Measurements from ENCODE around the gene KCNE2.

Gene KCNE2, protein sequence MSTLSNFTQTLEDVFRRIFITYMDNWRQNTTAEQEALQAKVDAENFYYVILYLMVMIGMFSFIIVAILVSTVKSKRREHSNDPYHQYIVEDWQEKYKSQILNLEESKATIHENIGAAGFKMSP

DNA sequence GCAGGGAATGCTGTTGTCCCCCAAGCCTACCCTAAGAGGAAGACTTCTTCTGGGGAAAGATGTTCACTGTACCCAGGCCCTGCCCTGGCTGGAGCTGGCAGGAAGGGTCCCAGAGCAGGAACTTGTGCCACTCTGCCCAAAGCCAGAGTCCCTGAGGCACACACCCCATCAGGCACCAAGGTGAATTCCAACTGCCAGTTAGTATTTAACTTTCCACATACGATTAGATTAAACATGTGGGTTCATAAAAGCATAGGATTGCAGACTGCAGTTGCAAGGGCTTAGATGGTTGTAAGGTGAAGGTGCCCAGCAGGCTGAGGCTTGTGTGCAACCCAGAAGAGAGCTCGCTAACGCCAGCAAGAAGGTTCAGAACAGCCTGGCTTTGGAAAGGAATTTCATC lies at the start of gene KCNE2:
TSS of gene KCNE2 (plus strand) at position 274 of the 400 bp plus-strand sequence. CDS start 6,473 bp downstream, outside the sequence.
- DNase-seq, result no peak

DNA sequence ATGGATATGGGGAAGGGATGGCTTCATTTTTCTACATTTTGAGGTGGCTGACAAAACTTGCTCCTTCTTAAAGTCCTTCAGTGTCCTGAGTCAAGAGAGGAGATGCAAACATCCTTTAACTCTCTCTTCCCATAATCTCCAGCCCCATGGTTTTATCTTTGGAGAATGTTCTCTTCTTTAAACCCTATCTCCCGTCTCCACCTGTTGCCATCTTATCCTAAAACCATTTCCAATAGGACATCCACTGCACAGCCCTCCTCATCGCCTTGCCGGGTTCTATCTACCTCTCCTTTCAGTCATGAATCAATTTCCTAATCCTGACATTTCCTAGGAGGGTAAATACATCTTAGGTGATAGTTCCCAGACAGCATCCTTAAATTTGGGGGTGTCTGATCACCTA lies 44.2 kb upstream of the KCNE2 start:
- DNase-seq, result no peak

DNA sequence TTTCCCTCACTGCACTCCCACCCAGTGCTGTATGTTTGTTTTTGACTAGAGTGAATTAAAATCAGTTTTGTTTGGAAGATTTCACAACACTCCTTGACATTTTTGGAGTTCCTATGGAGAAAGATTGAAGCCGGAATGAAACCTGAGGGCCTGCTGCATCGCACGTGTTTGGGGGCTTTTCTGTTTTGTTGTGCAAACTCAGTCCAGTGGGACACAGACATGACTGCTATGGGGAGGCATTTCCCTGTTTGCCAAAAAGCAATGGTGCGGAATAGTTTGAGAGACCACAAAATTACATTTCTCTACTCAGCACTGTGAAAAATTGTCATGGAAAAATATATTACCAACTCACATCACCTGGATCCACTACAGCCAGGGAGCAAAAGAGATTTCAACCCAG lies 43.8 kb upstream of the KCNE2 start:
- DNase-seq, result no peak

DNA sequence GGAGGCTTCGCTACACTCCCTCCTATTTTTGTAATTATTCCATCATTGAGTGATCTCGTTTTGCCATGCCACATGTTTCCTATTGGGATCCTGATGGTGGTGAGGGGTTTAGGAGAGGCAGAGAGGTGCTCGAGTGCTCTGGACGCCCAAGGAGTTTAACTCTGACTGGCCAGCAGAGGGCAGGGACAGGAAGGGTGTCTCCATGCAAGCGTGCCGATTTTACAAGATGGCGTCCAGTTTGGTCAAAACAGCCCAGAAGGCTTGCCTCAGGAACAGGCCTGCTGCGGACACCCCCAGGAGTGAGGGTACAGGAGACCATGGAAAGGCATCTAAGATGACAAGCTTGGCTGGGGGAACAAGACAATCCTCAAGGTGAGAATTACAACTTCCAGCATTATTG lies 33.8 kb upstream of the KCNE2 start:
- DNase-seq, result no peak

DNA sequence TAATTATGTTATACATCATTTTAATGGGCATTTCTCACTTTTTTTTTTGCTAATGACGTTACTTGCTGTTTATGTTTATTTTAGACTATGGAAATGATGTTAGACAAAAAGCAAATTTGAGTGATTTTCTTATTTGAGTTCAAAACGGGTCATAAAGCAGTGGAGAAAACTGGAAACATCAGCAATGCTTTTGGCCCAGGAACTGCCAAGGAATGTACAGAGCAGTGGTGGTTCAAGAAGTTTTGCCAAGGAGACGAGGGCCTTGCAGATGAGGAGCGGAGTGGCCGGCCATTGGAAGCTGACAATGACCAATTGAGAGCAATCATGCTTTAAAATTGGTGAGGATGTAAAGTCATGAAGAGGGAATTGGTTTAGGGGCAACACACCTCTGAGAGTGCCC lies 32.1 kb upstream of the KCNE2 start:
- DNase-seq, result no peak

DNA sequence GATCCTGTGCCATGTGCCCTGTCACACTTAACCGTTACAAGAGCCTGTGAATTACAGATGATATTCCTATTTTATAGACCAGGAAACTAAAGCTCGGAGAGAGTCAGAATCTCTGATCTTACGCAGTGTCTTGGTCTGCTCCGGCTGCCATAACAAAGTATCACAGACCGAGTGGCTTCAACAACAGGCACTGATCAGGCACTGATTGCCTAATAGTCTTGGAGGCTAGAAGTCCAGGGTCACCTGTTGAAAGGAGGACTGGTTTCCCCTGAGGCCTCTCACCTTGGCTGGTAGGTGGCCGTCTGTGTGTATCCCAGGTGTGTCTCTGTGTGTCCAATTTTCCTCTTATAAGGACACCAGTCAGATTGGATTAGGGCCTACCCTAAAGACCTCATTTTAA lies 31.5 kb upstream of the KCNE2 start:
- DNase-seq, result no peak

DNA sequence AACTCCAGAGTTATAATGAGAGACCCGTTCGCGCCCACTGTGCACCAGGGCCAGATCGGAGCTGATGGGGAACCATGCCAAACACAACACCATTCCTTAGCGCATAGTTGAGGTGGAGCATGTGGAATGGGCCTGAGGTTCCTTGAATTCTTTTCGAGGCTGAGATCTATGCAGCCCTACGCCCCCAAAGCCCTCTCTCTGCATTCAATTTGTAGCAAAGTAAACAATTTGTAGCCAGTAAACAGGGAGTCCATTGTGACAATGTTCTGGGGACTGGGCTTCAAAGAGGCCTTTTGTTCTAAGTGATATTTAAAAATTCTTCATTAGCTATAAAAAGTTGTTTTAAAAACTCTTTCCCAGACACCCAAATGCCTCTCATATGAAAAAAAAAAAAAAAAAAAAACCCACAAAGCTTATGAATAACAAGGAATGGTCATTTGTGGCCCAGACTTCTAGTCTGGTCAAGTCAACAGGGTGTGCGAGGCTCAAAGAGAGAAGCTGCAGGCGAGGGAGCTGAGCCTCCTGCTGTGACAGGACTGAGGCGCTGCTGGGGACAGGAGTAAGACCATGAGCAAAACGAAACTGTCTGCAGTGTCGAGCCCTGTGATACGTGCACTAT lies 30.6 kb upstream of the KCNE2 start:
- DNase-seq, result no peak

DNA sequence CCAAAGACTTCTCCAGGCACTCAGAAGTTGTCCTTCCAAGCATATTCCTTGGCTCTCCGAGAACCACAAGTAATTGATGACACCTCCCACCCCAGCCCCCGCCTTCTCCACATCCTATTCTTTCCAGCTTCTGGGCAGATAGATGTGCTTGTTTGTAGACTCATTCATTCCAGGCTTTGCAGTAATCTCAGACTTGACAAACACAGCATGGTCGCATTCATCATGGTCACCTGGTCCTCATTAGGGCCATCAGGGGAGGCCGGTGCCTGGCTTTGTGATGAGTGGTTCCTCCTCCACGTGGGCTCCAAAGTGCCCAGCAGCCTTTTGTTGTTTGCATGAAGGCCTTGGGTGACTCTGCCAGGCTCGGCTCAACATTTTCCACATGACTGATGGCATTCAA lies 28.5 kb upstream of the KCNE2 start:
- DNase-seq, result no peak

DNA sequence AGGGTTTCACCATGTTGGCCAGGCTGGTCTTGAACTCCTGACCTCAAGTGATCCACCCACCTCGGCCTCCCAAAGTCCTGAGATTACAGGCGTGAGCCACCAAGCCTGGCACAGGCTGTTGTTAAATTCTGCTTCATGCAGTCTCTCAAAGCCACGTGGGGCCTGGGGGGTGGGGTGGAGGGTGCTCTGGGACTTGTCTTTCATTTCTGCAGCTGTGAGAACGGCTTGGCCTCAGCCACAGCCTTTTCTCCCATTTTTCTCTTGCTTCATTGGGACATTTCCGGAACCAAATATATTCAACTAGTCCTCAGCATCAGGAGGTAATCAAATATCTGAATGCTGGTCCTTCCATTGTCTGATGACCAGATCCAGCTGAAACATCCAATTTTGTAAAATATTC lies 27.6 kb upstream of the KCNE2 start:
- no peak for DNase-seq

DNA sequence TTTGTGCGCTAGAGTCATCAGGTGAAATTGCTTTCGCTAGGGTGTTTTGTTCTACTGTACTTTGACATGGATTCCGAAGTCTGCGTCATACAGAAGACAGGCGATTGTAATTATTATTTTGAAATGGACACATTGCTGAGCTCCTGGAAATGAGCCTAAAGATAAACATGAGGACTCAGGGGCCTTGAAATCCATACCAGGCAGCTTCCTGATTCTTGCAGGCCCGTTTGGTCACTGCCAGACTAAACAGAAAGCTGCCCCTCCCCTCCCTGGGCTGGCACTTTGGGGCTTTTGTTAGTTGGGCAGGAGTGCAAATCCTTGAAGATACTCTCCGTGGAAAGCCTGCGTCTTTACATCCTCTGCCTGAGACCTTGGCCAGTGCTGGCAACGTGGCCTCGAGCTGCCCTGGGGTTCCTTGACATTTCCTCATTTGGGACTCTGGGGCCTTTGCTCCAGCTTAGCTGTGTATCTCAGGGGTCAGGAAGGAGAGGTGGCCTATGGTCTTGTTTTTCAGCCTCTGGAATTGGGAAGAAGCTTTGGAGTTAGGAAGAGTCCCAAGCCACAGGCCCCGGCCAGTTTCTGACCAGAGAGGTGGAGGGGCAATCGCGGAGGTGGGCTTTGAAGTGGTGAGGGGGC lies 26.9 kb upstream of the KCNE2 start:
- no peak for DNase-seq

DNA sequence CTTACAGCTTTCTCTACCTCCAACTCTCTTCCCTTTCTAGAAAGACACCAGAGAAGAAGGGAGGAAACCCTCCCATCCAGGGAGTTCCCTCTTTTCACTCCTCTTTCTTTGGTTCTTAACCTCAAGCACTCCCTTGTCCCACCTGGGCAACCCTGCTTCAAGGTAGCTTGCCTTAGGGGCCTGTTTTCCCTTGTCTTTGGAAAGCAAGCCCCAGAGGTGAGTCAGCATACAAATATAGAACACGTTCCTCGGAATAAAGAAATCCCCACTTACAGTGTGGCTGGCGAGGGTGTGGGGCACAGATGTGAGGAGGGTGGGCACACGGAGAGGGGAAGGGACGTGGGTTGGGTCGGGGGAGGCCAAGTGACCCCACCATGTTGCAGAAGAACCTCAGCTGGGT lies 26.1 kb upstream of the KCNE2 start:
- DNase-seq, result no peak

DNA sequence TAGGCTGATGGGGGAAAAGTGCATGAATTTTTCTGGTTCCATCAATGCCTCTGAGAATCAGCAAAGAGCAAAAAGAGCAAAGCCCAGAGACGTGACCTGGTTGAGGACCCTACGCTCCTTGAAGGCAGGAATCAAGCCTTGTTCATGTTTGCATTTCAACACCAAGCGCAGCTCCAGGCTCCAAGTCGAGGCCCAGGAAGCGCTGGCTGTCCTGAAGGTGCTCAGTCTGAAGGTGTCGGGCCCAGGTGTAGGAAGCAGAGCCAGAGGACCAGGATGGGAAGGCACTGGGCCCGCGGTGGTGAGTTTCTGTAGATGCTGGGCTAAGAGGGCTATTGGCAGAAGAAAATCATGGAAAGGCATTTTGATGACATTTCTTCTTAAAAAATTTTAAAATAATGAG lies 25.6 kb upstream of the KCNE2 start:
- no peak for DNase-seq

DNA sequence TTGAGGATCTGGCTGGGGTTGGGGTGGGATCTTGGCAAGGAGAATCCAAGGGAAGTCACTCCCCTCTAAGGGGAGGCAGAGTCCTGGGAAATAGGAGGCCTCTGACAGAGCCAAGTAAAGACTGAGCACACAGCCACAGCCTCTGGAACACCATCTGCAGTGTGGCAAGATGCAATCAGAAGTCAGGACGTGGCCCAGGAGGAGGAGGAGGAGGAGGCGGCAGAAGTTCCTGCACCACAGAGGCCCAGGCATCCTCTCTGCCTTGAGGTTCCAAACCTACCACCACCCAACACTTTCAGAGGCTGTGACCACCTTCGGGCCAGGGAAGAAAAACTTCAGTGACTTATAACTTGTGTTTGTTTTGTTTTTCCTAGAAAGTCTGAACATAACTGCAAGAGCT lies 23.7 kb upstream of the KCNE2 start:
- no peak for DNase-seq

DNA sequence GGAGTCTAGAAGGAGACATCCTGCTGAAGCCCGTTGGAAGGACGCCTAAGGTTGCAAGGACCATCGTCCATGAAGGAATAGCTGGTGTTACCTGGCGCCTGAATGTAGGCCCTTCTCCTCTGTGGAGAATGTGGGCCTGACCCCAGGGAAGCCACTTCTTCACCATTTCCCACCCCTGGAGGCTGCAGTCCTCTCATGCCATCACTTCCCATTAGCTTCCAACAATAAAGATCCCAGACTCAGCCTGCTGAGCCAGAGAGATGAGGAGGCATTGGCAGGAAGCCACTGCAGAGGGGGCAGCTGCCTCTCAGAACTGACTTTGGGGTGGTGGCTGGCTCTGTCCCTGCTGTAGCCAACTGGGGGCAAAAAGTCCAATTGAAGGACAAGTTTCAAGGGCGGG lies 21.3 kb upstream of the KCNE2 start:
- DNase-seq, result no peak

DNA sequence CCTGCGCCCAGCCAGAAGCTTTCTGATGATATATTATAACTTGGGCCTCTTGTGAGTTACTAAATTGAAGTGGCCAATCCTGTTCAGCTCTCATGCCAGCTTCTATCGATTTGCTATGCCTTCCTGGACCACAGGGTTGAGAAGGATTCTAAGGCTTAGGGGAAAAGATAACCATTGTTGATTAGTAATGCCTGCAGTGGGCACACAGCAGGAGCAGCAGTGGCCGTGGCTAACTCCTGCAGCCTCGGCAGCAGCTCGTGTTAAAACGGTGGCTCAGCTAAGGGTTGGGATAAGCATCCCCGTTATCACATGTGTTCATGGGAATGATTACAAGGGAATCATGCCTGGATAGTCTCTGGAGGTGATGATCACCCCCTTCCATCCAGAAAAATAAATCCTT lies 20.5 kb upstream of the KCNE2 start:
- DNase-seq, result no peak

DNA sequence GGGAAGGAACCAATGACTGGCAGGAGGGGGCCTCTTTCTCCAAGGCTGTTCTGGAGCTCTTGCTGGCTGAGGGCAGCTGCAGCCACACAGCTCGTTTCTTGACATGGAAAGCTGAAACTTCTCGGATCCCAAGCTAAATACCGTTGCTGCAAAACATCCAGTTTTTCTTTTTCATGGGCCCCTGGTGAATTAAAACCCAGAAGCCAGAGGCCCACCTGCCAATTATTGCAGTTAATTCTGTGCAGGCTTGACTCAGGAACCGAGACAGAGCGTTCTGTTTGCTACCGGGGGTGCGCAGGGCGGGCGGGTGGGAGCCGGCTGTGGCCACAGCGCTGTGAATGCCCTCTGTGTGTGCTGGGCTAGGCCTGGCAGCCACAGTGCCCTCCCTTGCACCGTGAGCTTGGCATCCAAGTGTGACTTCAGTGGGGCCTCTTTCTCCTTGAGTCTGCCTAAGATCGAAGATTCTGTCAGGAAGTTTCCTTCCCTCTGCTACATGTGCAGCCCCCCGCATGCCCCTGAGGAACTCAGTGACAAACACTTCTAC lies 19.9 kb upstream of the KCNE2 start:
- DNase-seq, result no peak

DNA sequence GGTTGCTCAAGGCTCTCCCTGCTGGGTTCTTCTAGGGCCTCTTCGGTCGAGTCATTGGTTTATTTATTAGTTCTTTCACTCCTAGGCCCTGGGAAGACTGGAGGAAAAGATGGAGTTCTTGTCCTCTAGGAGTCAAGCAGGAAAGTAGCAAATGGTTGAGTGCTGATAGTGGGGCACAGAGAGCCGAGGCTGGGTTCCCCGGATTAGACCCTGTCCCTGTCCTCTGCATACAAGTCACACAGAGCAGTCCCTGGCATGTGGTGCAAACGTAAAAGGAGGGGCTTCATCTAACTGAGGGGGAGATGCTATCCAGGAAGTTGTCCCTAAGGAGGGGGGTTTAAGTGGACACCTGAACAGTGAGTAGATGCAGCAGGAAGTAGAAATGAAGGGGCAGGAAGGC lies 19.2 kb upstream of the KCNE2 start:
- DNase-seq, result no peak

DNA sequence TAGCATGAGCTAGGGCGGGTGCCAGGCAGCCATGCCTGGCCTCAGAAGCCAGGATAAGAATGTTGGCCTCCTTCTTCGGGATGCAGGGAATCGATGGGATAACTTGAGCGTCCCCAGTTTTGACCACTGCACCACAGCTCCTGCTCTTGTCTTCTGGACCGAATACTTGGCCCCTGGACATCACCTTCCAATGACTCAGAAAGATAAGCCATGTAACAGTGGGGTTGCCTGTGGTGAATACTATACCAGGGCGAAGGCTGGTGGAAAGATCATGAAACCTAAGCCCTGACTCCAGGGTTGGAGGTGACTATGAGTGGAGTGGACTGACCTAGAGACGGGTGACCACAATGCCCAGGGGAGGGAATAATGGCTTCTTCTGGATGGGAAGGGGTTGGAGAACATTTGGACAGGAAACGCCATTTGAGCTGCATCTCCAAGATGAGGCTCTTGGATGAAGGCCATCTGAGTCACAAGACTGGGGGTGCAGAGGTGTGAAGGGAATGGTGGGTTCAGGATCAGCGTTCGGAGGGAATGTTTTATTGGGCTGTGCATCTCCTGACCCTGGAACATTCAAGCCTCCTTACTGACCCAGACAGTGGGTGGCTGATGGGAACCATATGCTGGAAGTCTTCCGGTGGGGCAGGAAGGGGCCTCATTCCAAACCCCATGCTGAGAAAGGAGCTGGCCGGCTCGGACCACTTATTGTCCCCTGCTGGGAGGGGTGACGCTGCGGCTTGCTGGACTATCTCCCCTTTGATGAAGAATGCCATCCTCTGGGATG lies 18.5 kb upstream of the KCNE2 start:
- no peak for DNase-seq

DNA sequence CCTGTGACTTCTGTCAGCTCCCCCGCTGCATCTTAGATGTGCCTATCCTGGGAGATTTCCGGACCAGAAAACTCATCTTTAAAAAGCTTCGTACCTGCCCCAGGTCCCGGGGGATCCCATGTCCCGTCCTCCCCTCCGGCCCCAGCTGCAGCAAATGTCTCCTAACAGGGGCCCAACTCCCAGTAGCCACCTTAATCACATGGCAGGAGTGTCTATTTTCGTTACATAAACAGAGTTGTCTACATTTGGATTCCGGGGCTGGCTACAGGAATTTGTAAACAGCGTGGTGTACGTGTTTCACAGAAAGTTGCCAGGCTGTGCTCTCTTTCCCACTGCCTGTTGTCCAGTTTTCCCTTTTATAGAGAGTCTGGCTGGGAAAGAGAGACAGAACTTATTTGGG lies 17.9 kb upstream of the KCNE2 start:
- DNase-seq, result no peak

DNA sequence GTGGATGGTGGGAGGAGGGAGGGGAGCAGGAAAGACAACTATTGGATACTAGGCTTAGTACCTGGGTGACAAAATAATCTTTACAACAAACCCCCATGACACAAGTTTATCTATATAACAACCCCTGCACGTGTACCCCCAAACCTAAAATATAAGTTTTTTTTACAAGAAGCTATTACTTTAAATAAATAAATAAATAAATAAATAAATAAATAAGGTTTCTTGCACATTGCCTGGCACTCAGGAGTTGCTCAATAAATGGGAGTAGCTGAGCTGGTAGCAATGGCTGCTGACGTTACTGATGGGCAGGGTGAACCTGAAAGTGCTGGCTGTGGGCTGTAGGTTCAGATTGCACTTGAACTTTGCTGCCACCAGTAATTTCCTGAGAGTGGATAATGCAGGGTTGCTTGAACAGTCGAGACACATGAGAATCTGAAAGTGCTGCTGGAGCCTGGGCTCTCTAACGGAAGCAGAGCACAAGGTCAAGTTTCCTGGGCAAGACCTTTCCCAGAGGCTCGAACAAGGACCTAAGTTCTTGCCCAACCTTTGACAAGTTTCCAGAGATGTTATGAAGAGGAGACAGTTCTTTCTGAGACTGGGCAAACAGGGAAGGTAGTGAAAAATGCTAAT lies 14.8 kb upstream of the KCNE2 start:
- no peak for DNase-seq

DNA sequence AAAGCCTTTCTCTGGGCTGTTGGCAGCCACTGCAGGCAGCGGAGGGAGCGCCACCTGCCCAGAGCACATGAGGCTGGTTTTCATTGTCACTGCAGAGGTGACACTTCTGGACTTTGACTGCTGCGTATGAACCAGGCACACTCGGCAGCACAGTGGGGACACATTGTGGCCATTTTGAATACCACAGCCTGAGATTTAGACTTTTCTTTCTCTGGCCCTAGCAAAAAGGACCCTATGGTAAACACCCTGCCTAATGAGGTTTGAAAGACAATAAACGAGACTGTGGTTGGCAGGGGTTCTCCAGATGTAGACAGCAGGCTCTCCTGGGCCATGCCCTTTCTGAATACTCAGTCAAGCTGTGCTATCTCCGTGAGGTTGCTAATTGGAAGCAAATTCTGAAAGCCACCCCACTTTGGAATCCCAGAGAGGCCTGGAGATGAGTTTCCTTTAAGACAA lies 12.0 kb upstream of the KCNE2 start:
- DNase-seq, result no peak

DNA sequence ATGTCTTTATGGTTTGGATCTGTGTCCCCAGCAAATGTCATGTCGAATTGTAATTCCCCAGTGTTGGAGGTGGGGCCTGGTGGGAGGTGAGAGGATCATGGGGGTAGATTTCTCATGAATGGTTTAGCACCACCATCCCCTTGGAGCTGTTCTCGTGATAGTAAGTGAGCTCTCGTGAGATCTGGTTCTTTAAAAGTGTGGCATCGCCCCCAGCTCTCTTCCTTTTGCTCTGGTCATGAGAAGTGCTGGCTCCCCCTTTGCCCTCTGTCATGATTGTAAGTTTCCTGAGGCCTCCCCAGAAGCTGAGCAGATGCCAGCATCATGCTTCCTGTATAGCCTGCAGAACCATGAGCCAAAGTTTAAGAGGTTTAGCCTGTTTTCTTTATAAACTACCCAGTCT lies 11.2 kb upstream of the KCNE2 start:
- no peak for DNase-seq

DNA sequence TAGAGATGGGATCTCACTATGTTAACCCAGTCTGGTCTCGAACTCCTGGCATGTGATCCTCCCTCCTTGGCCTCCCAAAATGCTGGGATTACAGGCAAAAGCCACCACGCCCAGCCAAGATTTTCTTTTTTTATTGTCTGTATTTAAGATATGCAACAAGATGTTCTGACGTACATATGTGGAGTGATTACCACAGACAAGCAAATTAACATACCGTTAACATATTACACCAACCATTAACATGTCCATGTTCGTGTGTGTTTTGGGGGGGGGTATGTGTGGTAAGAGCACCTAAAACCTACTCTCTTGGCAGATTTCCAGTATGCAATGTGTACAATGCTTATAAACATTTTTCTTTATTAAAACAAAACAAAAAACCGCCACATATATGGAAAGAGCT lies 10.6 kb upstream of the KCNE2 start:
- DNase-seq, result no peak
